Stimulated activated CD4-positive, alpha-beta T cell treated with anti-CD3 and anti-CD28 coated beads, Interleukin-1b, Interleukin-23, amount 100 ng/mL, for 48 hours (primary cell): ENCODE measurements around the gene ADISSP.

Experiments used
- DNase-seq: peaks from one replicate; pipeline ENCODE4 v3.0.0-alpha.2; 2020

Gene ADISSP

DNA sequence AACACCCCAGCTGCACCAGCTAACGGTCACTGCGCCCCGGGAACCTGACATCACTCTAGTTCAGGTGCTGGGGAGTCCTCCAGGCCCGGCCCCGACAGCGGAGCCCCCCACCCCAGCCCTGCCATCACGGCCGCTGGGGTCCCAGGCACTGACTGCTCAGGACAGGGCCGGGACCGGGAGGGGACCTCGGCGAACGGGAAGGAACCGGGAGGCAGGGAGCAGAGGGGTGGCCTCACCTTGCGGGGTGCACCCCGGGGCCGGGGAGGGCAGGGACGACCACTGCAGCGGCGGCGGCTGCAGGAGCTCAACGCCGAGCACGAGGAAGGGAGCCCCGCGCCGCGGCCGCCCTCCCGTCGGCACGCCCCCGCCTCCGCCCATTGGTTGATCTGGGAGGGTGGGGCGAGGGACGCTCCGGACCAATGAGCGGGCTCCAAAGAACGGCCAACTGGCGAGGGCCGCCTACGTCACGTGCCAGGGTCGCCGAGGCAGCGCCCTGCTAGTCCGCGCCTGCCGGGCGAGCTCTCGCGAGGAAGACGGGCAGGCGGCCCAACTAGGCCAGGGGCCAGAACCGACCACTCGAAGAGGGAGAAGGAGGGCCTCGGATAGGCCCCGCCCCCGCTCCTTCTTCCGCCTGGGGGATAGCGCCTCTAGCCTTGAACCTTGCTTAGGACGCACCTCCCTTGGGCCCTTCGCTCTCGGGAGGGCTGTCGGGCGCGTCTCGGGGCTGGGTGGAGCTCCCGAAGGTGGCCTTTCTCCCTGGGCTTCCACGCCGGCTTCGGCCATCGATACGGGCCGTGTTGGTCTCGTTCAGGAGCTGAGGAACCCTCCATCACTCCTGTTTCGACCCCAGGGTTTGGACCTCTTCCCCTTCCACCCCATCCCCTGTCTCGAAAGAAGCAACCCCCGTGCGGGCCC is at the start of gene ADISSP:
ADISSP (minus strand) TSS at position 327 of the 915 bp plus-strand sequence. CDS start 7,653 bp downstream, outside the sequence.
- peak; percentile 99 for DNase-seq

DNA sequence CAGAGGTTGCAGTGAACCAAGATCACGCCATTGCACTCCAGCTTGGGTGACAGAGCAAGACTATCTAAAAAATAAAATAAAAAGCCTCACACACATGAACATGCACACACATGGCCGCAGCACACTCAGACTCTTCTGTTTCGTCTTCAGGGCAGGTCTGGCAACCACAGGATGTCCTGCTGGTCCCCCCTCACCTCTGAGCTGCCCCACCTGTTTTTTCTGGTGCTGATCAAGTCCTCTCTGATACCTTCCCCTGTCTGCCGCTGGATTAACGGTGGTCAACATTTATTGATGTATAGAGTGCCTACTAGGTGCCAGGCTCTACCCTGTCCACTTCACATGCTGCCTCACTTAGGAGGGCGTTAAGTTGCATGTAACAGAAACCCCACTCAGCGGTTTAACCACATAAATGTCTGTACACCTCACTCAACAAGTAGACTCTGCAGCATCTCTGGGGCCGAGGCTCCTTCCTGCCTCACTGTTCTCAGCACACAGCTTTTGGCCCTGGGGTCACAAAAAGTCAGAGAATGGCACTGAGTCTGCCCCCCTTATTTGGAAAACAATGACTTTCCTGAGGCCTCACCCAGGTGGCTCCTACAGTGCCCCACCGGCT is 48.3 kb upstream of the ADISSP start:
- DNase-seq = no peak

DNA sequence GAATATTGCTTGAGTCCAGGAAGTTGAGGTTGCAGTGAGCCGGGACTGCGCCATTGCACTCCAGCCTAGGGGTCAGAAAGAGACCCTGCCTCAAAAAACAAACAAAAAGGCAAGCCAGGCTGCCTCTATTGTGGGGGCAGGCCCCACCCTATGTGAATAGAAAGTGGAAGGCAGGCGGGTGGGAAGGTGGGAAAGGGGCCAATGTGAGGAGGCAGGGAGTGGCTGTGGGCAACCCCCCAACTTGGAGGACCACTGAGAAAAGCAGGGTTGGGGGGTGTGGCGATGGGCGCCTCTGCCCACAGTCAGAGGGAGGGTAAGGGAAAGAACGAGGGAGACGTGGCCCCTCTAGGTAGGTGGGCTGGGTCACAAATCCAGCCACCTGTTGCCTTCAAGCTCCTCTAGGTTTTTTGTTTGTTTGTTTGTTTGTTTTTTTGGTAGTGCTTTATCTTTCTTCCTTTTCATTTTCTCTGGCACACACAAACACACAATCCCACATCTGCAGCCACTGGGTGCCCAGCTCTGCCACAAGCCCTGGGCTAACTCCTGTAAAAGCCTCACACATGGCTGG is 47.5 kb upstream of the ADISSP start:
- no peak for DNase-seq

DNA sequence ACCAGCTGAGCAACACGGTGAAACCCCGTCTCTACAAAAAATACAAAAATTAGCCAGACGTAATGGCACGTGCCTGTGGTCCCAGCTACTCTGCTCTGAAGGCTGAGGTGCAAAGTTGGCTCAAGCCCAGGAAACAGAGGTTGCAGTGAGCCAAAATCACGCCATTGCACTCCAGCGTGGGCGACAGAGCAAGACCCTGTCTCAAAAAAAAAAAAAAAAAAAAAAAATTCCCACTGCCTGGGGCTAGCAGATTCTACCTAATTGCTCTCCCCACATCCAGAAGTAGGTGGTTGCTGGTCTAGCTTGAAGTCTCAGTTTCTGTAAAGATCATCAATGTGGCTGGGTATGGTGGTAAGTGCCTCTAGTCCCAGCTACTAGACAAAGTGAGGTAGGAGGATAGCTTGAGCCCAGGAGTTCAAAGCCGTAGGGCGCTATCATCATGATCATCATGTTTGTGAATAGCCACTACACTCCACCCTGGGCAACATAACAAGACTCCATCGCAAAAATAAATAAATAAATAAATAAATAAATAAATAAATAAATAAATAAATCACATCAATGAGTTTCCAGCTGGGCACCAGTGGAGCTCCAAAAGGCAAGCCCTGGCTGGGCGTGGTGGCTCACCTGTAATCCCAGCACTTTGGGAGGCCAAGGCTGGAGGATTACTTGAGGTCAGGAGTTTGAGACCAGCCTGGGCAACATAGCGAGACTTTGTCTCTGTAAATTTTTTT is 46.5 kb upstream of the ADISSP start:
- no peak for DNase-seq

DNA sequence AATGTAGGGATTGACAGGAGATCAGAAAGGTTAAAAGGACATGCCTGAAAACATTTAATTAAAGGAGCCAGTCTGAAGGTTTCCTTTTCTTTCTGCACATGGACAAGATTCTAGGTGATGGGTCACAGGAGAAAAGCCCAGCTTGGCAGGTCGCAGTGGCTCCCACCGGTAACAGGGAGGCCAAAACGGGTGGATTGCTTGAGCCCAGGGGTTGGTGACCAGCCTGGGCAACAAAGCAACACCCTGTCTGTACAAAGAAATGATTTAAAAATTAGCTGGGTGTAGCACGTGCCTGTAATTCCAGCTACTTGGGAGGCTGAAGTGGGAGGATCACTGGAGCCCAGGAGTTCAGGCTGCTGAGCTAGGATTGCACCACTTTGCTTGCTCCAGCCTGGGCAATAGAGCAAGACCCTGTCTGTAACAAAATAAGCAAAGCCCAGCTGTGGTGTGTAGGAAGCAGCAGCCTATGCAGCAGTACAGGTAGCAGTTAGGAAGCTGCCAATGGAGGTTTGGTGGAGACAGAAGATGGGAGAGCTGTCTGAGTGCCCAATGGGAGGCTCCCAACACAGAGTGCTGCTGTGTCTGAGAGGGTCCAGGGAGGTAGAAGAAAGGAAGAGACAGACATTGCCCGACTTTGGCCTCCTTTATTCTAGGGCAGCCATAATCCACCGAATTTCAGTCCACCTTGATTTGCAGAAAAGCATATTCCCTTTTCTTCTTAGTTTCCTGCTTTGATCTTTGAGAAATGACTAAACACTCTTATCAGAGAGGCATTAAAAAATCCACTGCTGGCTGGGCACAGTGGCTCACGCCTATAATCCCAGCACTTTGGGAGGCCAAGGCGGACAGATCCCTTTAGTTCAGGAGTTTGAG is 45.7 kb upstream of the ADISSP start:
- DNase-seq = no peak

DNA sequence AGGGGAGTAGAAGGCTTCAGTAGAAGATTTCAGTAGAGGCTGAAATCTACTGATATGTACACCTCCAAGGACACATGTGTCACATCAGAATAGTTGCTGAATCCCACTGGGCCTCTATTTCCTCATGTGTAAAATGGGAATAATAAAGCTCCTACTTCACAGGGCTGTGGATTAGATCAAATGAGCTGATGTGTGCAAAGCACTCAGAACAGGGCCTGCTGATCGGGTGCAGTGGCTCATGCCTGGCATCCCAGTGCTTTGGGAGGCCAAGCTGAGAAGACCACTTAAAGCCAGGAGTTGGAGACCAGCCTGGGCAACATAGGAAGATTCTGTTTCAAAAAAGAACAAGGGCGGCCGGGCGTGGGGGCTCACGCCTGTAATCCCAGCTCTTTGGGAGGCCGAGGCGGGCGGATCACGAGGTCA is 44.7 kb upstream of the ADISSP start:
- DNase-seq = no peak

DNA sequence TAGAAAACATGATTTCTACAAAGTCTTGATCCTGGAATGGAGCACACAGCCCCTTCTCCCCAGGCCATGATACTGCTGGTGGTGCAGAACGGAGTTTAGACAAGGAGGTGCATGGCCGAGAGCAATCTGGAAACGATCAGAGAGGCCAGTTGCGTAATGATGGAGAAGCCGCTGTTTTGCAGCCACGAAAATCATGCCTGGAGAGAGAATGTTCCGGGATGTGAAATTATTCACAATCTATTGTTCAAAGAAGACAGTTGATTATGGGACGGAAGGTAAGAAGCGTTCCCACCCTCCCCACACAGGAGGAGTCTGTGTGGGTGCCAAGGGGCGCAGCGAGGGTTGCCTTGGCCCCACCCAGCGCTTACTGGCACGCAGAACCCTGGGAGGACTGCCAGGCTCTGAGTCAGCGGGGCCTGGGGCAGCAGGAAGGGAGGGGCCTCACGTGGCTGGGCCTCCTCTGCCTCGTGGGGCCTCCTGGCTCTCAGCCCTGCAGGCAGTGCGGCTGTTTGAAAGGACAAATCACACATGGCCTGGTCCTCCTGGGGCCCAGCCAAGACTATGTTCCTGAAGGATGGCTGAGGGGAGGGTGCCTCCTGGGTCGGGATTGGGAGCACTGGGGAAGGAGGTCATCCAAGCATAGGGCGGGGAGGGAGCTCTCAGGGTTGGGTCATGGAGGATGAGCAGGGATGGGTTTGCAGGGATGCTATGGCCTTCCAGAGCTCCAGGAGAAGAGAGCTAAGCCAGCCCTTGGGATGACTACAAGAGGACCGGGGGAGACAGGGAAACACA is 44.1 kb upstream of the ADISSP start:
- DNase-seq = peak; percentile 95

DNA sequence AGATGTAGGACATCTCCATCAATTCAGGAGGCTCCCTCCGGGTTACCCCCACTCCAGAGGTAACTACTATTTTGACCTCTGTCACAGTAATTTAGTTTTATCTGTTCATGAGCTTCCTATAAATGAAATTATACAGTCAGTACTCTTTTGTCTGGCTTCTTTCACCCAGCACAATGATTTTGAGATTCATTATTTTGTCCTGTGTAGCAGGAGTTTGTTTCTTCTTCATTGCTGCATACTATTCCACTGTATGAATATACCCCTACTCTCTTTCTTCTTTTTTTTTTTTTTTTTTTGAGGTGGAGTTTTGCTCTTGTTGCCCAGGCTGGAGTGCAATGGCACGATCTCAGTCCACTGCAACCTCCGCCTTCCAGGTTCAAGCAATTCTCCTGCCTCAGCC is 41.0 kb upstream of the ADISSP start:
- no peak for DNase-seq

DNA sequence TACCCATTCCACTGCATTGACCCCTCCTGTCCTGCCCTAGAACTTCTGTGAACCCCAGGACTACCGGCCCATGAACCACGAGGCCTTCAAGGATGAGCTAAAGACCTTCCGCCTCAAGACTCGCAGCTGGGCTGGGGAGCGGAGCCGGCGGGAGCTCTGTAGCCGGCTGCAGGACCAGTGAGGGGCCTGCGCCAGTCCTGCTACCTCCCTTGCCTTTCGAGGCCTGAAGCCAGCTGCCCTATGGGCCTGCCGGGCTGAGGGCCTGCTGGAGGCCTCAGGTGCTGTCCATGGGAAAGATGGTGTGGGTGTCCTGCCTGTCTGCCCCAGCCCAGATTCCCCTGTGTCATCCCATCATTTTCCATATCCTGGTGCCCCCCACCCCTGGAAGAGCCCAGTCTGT is 37.2 kb upstream of the ADISSP start:
- no peak for DNase-seq

DNA sequence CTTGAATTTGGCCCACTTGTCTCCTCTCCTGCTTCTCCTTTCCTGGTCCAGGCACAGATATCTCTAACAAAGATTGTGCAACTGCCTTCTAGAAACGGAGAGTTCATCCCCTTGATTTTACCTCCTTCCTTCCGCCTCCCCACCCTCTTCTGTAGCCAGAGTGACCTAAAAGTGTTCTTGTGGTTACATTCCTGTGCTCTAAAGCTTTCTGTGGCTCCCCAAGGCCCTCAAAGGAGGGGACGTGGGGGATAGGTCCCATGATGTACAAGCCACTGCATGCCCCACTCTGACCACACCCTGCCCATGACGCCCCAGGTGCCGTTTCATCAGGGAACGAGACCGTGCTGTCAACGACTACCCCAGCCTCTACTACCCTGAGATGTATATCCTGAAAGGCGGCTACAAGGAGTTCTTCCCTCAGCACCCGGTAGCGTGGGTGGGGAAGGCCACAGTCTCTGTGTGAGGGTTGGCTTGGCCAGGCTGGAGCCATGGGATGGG is 36.8 kb upstream of the ADISSP start:
- DNase-seq = no peak

DNA sequence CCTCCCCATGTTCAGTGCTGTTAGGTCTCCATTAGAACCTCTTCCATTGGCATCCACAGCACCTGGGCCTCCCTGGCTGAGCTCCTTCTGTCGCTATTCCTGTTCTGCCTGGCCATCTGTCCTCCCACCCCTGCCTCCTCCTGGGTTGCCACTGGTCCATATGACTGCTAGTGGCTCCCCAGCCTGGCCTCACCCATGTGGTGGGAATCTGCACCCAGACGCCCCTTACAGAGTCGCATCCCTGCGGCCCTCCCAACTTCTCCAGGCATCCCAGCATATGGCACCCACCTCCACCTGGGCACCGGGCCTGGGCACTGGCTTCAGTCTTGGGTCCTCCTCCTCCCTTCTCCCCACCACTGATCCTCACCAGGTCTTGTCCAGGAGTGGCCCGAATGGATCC is 36.3 kb upstream of the ADISSP start:
- no peak for DNase-seq

DNA sequence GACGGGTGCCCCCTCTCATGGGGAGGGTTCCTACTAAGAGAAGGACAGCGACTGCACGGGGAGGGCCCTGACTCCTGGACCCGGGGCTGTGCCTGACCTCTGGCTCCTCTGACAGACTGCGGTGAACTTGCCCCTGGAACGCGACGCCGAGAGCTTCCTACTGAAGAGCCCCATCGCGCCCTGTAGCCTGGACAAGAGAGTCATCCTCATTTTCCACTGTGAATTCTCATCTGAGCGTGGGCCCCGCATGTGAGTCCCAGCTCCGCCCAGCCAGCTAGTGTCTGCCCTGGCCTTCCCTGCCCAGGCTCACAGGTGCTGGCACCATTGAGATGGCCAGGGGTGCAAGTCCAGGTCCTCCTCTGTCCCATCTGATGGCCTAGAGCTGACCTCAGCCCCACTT is 35.7 kb upstream of the ADISSP start:
- no peak for DNase-seq

DNA sequence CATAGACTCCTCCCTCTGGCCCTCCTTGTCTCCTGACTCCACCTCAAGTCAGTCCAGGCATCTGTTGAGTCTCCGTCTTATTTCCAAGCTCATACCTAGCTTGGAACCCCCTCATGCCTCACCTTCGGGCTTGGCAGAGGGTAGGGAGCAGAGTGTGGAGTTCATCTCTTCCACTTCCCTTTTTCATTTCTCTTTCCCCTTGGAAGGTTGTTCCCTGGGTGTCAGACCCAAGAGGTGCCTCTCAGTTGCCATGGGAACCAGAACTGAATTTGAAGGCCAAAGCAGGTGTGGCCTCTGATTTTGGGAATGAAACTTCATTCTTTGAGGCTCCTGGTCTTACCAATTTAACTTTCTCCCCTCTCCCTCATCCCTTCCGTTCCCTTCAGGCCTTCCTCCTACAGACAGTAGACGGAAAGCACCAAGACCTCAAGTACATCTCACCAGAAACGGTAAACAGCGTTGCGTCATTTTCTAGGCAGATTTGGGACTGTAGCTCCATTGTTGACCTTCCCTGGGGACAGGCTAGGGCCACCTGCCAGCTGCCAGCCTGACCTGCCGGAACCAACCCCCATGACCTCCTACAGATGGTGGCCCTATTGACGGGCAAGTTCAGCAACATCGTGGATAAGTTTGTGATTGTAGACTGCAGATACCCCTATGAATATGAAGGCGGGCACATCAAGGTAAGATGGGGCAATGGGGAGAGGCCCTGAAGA is 35.1 kb upstream of the ADISSP start:
- no peak for DNase-seq

DNA sequence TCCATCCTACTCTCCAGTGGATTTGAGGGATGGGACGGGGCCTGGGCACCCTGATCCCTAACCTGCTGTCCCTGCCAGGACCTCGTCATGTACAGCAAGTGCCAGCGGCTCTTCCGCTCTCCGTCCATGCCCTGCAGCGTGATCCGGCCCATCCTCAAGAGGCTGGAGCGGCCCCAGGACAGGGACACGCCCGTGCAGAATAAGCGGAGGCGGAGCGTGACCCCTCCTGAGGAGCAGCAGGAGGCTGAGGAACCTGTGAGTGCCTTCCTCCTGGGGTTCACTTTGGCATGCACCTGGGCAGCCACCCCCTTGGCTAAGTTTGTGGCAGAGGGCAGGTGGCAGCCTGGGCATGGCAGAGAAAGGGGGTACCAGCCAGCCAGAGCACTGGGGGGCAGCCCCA is 34.3 kb upstream of the ADISSP start:
- no peak for DNase-seq

DNA sequence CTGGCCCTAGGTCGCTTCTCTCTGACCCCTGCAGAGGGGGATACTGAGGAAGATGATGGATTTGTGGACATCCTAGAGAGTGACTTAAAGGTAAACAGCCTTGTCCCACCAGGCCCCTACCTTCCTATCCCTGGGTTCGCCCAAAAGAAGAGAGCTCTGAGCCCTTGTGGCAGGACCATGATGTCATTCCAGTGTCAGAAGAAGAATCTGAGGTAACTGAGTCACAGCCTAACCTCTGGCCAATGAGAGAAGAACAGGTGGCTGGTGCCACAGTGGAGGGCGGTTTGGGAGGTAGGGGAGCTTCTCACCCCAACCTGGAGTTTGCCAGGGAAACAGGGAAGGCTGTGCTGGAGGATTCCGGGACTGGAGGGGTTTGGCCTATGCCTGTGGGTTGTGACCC is 33.7 kb upstream of the ADISSP start:
- no peak for DNase-seq

DNA sequence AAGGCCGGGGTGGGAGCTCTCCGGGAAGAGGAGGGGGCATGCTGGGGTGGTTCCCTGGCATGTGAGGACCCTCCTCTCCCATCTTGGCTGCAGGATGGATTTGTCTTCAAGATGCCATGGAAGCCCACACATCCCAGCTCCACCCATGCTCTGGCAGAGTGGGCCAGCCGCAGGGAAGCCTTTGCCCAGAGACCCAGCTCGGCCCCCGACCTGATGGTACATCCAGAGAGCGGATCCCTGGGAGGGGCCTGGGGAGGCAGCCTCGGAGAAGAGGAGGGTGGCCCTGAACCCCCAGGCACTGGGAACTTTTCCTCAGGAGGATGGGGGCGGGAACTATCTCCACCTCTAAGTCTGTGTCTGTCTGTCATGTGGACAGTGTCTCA is 33.3 kb upstream of the ADISSP start:
- DNase-seq = no peak

DNA sequence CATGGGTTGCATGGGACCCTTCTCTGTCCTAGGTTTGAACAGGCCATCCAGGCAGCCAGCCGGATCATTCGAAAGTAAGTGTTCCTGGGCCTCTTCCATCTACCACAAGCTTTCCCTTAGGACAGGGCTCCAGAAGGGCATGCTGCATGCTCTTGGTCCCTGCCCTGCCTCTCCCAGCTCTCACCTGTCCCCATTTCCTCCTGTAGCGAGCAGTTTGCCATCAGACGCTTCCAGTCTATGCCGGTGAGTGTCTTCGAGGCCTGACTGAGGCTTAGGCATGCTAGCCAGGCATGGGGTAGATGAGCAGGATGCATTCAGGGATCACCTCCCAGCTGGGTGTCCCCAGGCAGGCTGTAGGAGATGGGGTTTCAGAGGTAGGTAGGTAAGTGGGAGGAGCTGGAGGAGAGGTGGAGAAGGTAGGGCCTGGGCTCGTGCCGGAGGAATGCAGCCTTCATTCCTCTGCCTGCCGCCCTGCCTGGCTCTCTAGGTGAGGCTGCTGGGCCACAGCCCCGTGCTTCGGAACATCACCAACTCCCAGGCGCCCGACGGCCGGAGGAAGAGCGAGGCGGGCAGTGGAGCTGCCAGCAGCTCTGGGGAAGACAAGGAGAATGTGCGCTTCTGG is 32.8 kb upstream of the ADISSP start:
- DNase-seq = no peak

DNA sequence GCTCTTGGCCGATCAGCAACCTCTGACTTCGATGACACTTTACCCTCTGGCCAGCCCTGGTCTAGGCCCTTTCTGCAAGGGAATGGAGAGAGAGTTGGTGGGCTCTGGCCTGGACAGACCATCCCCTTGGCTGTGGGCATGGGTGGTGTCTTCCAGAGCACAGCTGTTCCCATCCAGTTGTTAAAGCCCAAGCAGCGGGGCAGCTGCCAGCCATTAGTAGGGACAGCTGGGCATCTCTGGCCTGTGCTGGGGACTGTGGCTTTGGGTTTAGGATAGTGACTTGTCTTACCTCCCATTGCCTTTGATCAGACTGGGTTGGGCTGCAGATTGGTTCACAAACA is 31.3 kb upstream of the ADISSP start:
- DNase-seq = no peak

DNA sequence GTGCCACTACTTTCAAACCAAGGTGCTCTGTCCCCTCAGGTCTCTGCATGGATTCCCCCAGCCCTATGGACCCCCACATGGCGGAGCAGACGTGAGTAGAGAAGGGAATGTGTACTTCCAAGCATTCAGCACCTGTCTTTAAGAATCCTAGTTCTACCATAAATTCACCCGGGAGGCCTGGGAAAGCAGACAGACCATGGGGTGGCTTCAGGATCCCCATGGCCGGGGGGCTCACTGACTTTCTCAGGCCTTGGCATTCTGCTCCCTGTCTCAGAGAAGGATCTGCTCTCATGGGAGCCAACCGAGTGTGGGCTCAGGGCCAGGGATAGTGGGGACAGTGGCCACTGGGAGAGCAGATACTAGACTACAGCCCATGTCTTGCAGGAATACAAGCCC is 30.8 kb upstream of the ADISSP start:
- DNase-seq = no peak
